Endothelial cell (in vitro differentiated cells): ENCODE results near the gene ZNF487. TPM values are rescaled to one million over a fixed set of nuclear protein-coding genes. Genes with fewer than 3 reads are reported as not detected.
"Not testable (repeated sequence)": the region's sequence is repeated elsewhere in the genome, so short reads cannot be mapped to it uniquely, and the experiment has no call there.

Experiments used
- DNase-seq: peaks from one replicate; pipeline ENCODE4 v3.0.0; 2021; ENCODE audit warnings: low spot score
- H3K27ac Mint-ChIP-seq: one replicate; pipeline ENCODE4 v1.8.0; 2021; ENCODE audit warnings: mixed read lengths, inconsistent platforms; ENCODE audit not compliant: unreplicated experiment
- H3K27me3 Mint-ChIP-seq: one replicate; pipeline ENCODE4 v1.8.0; 2021; ENCODE audit warnings: mild to moderate bottlenecking, moderate library complexity, mixed read lengths, inconsistent platforms; ENCODE audit not compliant: unreplicated experiment
- H3K36me3 Mint-ChIP-seq: one replicate; pipeline ENCODE4 v1.8.0; 2021; ENCODE audit warnings: mild to moderate bottlenecking, low read depth, mixed read lengths, inconsistent platforms; ENCODE audit not compliant: unreplicated experiment
- H3K4me1 Mint-ChIP-seq: one replicate; pipeline ENCODE4 v1.8.0; 2021; ENCODE audit warnings: mild to moderate bottlenecking, mixed read lengths, inconsistent platforms; ENCODE audit not compliant: unreplicated experiment
- H3K4me3 Mint-ChIP-seq: one replicate; pipeline ENCODE4 v1.8.0; 2021; ENCODE audit warnings: mild to moderate bottlenecking, mixed read lengths, inconsistent platforms; ENCODE audit not compliant: unreplicated experiment
- H3K9me3 Mint-ChIP-seq: one replicate; pipeline ENCODE4 v1.8.0; 2021; ENCODE audit warnings: mixed read lengths, inconsistent platforms; ENCODE audit not compliant: unreplicated experiment
- total RNA-seq: library from RNA; stranded (reverse); fragmentation: NEBNext Ultra II Directional; extraction: Animal tissue kit (Norgen Biotek cat#: 25700); gene quantifications from one replicate; pipeline ENCODE4 v1.2.1, GENCODE V29; 2021; ENCODE audit not compliant: unreplicated experiment
- TF ChIP-seq, protein P1 (sequence below): fragments of 200-600 bp; sonication (generic); IDR thresholded peaks from one replicate; pipeline ENCODE4 v1.5.0; 2021; ENCODE audit warnings: antibody characterized with exemption; ENCODE audit not compliant: unreplicated experiment

The ZNF487 gene
- total RNA-seq, 1 donor from 2014 or later, result 3.3 TPM

DNA sequence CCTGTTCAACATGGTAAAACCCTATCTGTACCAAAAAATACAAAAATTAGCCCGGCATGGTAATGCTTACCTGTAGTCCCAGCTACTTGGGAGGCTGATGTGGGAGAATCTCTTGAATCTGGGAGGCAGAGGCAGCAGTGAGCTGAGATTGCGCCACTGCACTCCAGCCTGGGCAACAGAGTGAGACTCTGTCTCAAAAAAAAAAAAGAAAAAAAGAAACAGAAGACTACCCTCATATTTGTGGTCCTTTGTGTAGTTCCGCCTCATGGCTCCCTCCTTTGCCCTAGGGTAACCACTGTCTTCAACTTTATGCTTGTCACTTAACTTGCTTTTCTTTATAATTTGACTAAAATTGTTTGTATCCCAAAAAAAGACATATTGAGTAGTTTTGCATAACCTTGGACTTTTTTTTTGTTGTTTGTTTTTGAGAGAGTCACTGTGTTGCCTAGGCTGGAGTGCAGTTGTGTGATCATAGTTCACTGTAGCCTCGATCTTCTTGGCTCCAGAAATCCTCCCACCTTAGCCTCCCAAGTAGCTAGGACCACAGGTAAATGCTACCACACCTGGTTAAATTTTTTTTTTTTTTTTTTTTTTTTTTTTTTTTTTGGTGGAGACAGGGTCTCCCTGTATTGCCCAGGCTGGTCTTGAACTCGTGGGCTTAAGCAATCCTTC is 3.7 kb downstream of the ZNF487 start:
- peaks cover 8% of the 10 kb centered on the region for H3K9me3 Mint-ChIP-seq
- no peak for DNase-seq
- TF ChIP-seq, protein P1, sequence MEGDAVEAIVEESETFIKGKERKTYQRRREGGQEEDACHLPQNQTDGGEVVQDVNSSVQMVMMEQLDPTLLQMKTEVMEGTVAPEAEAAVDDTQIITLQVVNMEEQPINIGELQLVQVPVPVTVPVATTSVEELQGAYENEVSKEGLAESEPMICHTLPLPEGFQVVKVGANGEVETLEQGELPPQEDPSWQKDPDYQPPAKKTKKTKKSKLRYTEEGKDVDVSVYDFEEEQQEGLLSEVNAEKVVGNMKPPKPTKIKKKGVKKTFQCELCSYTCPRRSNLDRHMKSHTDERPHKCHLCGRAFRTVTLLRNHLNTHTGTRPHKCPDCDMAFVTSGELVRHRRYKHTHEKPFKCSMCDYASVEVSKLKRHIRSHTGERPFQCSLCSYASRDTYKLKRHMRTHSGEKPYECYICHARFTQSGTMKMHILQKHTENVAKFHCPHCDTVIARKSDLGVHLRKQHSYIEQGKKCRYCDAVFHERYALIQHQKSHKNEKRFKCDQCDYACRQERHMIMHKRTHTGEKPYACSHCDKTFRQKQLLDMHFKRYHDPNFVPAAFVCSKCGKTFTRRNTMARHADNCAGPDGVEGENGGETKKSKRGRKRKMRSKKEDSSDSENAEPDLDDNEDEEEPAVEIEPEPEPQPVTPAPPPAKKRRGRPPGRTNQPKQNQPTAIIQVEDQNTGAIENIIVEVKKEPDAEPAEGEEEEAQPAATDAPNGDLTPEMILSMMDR, result no peak
- peaks cover 9% of the 10 kb centered on the region for H3K36me3 Mint-ChIP-seq
- no peak overlapping the region for H3K4me3 Mint-ChIP-seq
- H3K4me1 Mint-ChIP-seq, result peaks cover 3% of the 10 kb centered on the region
- H3K27me3 Mint-ChIP-seq, result peaks cover 5% of the 10 kb centered on the region
- no peak overlapping the region for H3K27ac Mint-ChIP-seq

DNA sequence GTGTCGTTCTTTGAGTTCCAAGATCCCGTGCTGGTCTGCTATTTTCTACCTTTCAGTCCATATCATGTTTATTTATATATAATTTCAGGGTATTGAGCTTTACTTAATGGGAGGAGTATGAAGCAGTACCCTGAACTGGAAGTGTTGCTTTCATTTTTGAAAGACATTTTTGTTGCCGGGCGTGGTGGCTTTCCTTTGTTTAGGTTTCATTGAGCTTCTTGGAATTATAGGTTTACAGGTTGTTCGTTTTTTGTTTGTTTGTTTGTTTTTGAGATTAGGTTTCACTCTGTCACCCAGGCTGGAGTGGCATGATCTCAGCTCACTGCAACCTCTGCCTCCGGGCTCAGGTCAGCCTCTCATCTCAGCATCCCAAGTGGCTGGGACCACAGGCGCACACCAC is 7.4 kb downstream of the ZNF487 start:
- Mint-ChIP-seq H3K27me3 (no peaks in the 10 kb centered on the region), H3K4me1 (no peaks in the 10 kb centered on the region), H3K36me3 (peaks cover 16% of the 10 kb centered on the region), H3K4me3 (no peak overlapping the region), H3K27ac (no peak overlapping the region), H3K9me3 (peaks cover 13% of the 10 kb centered on the region)
- TF ChIP-seq, protein P1, result no peak
- no peak for DNase-seq

GRCh38 chr10:43444897-43445466 is 8.1 kb downstream of the ZNF487 start:
- Mint-ChIP-seq H3K4me3 (no peak overlapping the region), H3K9me3 (peaks cover 13% of the 10 kb centered on the region), H3K4me1 (no peaks in the 10 kb centered on the region), H3K36me3 (peaks cover 16% of the 10 kb centered on the region), H3K27ac (no peak overlapping the region), H3K27me3 (no peaks in the 10 kb centered on the region)
- no peak for DNase-seq
- TF ChIP-seq, protein P1, result no peak

- not testable (repeated sequence) for DNase-seq, H3K4me1 Mint-ChIP-seq, H3K4me3 Mint-ChIP-seq, H3K27me3 Mint-ChIP-seq, H3K27ac Mint-ChIP-seq
- H3K36me3 Mint-ChIP-seq, result peaks cover 16% of the 10 kb centered on the region
- H3K9me3 Mint-ChIP-seq, result peaks cover 13% of the 10 kb centered on the region
These were observed 9.5 kb downstream of the ZNF487 start for GRCh38 chr10:43446219-43447017.

DNA sequence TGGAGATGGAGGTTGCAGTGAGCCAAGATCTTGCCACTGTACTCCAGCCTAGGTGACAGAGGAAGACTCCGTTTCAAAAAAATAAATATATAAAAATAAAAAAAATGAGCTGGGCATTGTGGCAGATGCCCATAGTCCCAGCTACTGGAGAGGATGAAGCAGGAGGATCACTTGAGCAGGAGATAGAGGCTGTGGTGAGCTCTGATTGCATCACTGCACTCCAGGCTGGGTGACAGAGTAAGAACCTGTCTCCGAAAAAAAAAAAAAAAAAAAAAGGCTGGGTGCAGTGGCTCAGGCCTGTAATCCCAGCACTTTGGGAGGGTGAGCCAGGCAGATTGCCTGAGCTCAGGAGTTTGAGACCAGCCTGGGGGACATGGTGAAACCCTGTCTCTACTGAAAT is 11.8 kb downstream of the ZNF487 start:
- no peak overlapping the region for H3K27ac Mint-ChIP-seq
- H3K27me3 Mint-ChIP-seq, result no peaks in the 10 kb centered on the region
- DNase-seq, result no peak
- TF ChIP-seq, protein P1, result no peak
- H3K4me3 Mint-ChIP-seq, result no peak overlapping the region
- H3K9me3 Mint-ChIP-seq, result peaks cover 13% of the 10 kb centered on the region
- H3K36me3 Mint-ChIP-seq, result peaks cover 16% of the 10 kb centered on the region
- peaks cover 13% of the 10 kb centered on the region for H3K4me1 Mint-ChIP-seq
